Hepatocyte (in vitro differentiated cells): ENCODE results near the gene DCAF17. TPM values are rescaled to one million over a fixed set of nuclear protein-coding genes. Genes with fewer than 3 reads are reported as not detected.
A peak's percentile ranks its signal among the peaks of the same experiment; 100 is the strongest.

Source experiments
- DNase-seq: peaks from one replicate; pipeline ENCODE4 v3.0.0-alpha.2; 2016; ENCODE audit warnings: low spot score
- H2AFZ ChIP-seq: fragments of 200-600 bp; sonication (generic); 2 replicates; pipeline ENCODE4 v1.6.0; 2016; ENCODE audit warnings: antibody characterized with exemption, mild to moderate bottlenecking
- H3K27ac ChIP-seq: fragments of 200-600 bp; sonication (generic); 2 replicates; pipeline ENCODE4 v1.5.1; 2016; ENCODE audit warnings: mild to moderate bottlenecking
- H3K27me3 ChIP-seq: fragments of 200-600 bp; sonication (generic); 2 replicates; pipeline ENCODE4 v1.6.1; 2016
- H3K36me3 ChIP-seq: fragments of 200-600 bp; sonication (generic); replicated peaks from 2 replicates; pipeline ENCODE4 v1.5.1; 2016; ENCODE audit warnings: low read depth; ENCODE audit not compliant: insufficient read depth
- H3K4me1 ChIP-seq: fragments of 200-600 bp; sonication (generic); 2 replicates; pipeline ENCODE4 v1.5.1; 2016; ENCODE audit warnings: mild to moderate bottlenecking, moderate library complexity; ENCODE audit not compliant: insufficient read depth
- H3K4me2 ChIP-seq: fragments of 200-600 bp; sonication (generic); 2 replicates; pipeline ENCODE4 v1.6.0; 2016
- H3K4me3 ChIP-seq: fragments of 200-600 bp; sonication (generic); 2 replicates; pipeline ENCODE4 v1.5.1; 2016; ENCODE audit warnings: mild to moderate bottlenecking
- H3K79me2 ChIP-seq: fragments of 200-600 bp; sonication (generic); 2 replicates; pipeline ENCODE4 v1.6.0; 2017; ENCODE audit warnings: mild to moderate bottlenecking
- H3K9me2 ChIP-seq: fragments of 200-600 bp; sonication (generic); replicated peaks from 2 replicates; pipeline ENCODE4 v1.6.0; 2017; ENCODE audit warnings: mild to moderate bottlenecking; ENCODE audit not compliant: insufficient read depth
- H3K9me3 ChIP-seq: fragments of 200-600 bp; sonication (generic); 2 replicates; pipeline ENCODE4 v1.5.1; 2016; ENCODE audit warnings: low read depth, mild to moderate bottlenecking
- H4K20me1 ChIP-seq: fragments of 200-600 bp; sonication (generic); 2 replicates; pipeline ENCODE4 v1.6.0; 2016; ENCODE audit warnings: mild to moderate bottlenecking; ENCODE audit not compliant: insufficient read depth, poor library complexity, severe bottlenecking
- EZH2 ChIP-seq: fragments of 200-600 bp; sonication (generic); IDR thresholded peaks from 2 replicates; pipeline ENCODE4 v1.6.1; 2016; ENCODE audit warnings: antibody characterized with exemption, mild to moderate bottlenecking, borderline replicate concordance
- EZH2phosphoT487 ChIP-seq: fragments of 200-600 bp; sonication (generic); IDR thresholded peaks from one replicate; pipeline ENCODE4 v1.6.1; 2018; ENCODE audit warnings: antibody characterized with exemption, mild to moderate bottlenecking, low read depth, moderate library complexity; ENCODE audit not compliant: unreplicated experiment, severe bottlenecking
- WGBS: methylation state at CpG from one replicate; pipeline ENCODE4 v1.1.6; 2016; ENCODE audit warnings: low lambda C conversion rate; ENCODE audit errors: missing lambda C conversion rate; 5-methylcytosine and 5-hydroxymethylcytosine counted together
- polyA plus RNA-seq: library from polyadenylated mRNA; unstranded; fragments of >200 nt; fragmentation: Nextera tagmentation; extraction: Ambion mirVana; gene quantifications from 2 replicates; pipeline ENCODE4 v1.2.1, GENCODE V29; 2016
- total RNA-seq: library from RNA; depleted of rRNA; stranded (reverse); fragments of >200 nt; gene quantifications from 2 replicates; pipeline ENCODE4 v1.2.3, GENCODE V29; 2014
- TF ChIP-seq, protein P1 (sequence below): fragments of 200-600 bp; sonication (generic); IDR thresholded peaks from 2 replicates; pipeline ENCODE4 v1.5.1; 2016; ENCODE audit warnings: antibody characterized with exemption, mild to moderate bottlenecking; ENCODE audit not compliant: poor library complexity

DCAF17 gene
- total and polyA plus RNA-seq, 2 experiments from 2014 or later: 2.7 to 12.0 TPM

DNA sequence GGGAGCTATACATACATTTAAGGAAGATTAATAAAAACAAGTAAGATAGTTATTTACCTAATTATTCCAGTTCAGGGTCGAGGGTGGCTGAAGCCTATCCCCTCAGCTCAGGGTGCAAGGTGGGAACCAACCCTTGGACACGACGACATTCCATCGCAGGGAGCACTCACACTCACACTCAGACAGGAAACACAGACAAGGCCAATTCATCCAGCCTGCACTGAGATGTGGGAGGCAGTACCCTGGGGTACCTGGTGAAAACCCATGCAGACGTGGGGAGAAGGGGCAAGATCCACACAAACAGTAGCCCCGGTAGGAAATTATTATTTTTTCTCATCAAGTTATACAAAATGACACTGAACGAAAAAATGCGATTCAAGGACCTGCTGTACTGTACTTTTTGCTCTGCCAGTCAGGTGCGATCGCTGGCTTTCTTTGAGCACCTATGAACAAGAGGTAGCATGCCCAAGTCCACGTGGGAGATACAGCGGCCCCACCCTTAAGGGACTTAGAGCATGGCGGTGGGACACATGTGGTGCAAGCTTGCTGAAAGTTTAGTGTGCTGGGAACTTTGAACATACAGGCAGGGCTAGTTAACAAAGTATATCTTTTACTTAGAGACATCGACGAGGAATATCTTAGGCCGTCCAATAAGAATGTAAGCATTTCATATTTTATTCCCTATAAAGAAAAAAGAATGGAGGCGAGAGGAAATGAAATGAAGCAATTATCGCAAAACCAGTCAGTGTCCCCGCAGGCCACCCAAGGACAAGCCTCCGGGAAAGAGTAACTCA is 860 bp upstream of the DCAF17 start:
- Histone ChIP-seq H3K4me2 (peak overlapping the region; percentile 75), H2AFZ (peak overlapping the region; percentile 37), H4K20me1 (no peaks in the 10 kb centered on the region), H3K36me3 (no peaks in the 10 kb centered on the region), H3K4me1 (peaks cover 13% of the 10 kb centered on the region), H3K27ac (peak overlapping the region; percentile 69), H3K9me3 (no peaks in the 10 kb centered on the region), H3K27me3 (no peaks in the 10 kb centered on the region), H3K4me3 (peak overlapping the region; percentile 47), H3K9me2 (no peaks in the 10 kb centered on the region), H3K79me2 (peaks cover 76% of the 10 kb centered on the region)
- 23% methylated on average over 20 of the region's 20 CpGs for WGBS
- DNase-seq: peak; percentile 65
- TF ChIP-seq EZH2phosphoT487: no peak
- no peak for TF ChIP-seq EZH2
- TF ChIP-seq, protein P1, sequence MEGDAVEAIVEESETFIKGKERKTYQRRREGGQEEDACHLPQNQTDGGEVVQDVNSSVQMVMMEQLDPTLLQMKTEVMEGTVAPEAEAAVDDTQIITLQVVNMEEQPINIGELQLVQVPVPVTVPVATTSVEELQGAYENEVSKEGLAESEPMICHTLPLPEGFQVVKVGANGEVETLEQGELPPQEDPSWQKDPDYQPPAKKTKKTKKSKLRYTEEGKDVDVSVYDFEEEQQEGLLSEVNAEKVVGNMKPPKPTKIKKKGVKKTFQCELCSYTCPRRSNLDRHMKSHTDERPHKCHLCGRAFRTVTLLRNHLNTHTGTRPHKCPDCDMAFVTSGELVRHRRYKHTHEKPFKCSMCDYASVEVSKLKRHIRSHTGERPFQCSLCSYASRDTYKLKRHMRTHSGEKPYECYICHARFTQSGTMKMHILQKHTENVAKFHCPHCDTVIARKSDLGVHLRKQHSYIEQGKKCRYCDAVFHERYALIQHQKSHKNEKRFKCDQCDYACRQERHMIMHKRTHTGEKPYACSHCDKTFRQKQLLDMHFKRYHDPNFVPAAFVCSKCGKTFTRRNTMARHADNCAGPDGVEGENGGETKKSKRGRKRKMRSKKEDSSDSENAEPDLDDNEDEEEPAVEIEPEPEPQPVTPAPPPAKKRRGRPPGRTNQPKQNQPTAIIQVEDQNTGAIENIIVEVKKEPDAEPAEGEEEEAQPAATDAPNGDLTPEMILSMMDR: no peak

DNA sequence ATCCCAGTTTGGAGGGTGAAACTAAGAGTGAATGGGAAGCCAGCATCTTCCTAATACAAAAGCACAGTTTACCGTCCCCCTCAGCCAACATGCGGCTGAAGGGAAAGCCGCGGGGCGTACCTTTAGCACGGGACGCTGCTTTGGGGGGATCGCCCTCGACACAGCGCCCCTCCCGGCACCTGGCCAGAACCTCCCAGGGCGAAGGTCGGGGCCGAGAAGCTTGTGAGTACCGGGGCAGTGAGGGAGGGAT is 338 bp upstream of the DCAF17 start, which contains the start of gene METTL8:
Gene METTL8, minus strand, starts transcription at position 228 of the 250 bp plus-strand sequence. CDS start 41,805 bp downstream, outside the sequence.
- no peaks in the 10 kb centered on the region for H4K20me1 ChIP-seq
- no peaks in the 10 kb centered on the region for H3K9me3 ChIP-seq
- H3K4me1 ChIP-seq: peaks cover 13% of the 10 kb centered on the region
- no peaks in the 10 kb centered on the region for H3K36me3 ChIP-seq
- H3K27me3 ChIP-seq: no peaks in the 10 kb centered on the region
- H3K4me2 ChIP-seq: peak within 1 kb of the TSS; percentile 79
- peak within 1 kb of the TSS; percentile 68 for H3K4me3 ChIP-seq
- no peaks in the 10 kb centered on the region for H3K9me2 ChIP-seq
- no peak for TF ChIP-seq EZH2phosphoT487
- TF ChIP-seq, protein P1: peak; percentile 46
- no peak for DNase-seq
- peak within 1 kb of the TSS; percentile 93 for H2AFZ ChIP-seq
- H3K27ac ChIP-seq: peak within 1 kb of the TSS; percentile 98
- WGBS: 1% methylated on average over 15 of the region's 15 CpGs
- peaks cover 73% of the 10 kb centered on the region for H3K79me2 ChIP-seq

DNA sequence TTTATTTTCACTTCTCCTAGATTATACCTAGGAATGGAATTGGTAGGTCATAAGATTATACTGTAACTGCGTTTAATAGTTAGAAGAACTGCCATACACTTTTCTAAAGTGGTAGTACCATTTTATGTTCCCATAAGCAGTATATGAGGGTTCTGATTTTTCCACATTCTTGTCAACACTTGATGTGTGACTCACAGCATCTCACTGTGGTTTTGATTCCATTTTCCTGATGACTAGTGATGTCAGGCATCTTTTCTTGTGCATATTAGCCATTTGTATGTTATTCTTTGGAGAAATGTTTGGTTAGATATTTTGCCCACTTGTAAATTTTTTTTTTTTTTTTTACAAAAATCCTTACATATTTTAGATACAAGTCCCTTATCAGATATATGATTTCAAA is 2.3 kb downstream of the DCAF17 start:
- Histone ChIP-seq H3K4me3 (no peak overlapping the region), H2AFZ (no peak overlapping the region), H4K20me1 (no peaks in the 10 kb centered on the region), H3K4me2 (no peak overlapping the region), H3K36me3 (no peaks in the 10 kb centered on the region), H3K79me2 (peaks cover 47% of the 10 kb centered on the region), H3K9me2 (no peaks in the 10 kb centered on the region), H3K27ac (no peak overlapping the region), H3K9me3 (no peaks in the 10 kb centered on the region), H3K27me3 (no peaks in the 10 kb centered on the region), H3K4me1 (peaks cover 13% of the 10 kb centered on the region)
- WGBS: 100% methylated on average over 1 of the region's 1 CpG
- TF ChIP-seq EZH2 (no peak), EZH2phosphoT487 (no peak)
- TF ChIP-seq, protein P1: no peak
- DNase-seq: no peak

DNA sequence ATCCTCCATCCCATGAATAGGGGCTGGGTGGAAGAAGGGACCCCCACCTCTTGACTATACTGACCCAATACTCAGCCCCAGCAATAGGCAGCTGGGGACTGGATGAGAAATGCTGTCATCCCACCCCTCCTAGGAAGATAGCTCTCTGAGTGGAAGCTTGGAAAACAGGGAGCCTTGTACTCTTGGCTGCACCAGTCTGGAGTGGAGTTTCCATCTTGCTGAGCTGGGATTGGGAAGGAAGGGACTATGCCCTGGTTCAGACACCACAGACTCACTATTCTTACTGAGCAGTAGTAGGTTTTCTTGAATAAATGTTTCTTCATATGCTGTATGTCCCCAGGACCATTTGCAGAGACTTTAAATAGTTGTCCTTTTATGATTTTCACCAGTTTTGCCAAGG is 7.4 kb downstream of the DCAF17 start:
- no peak overlapping the region for H3K4me2 ChIP-seq
- no peak overlapping the region for H3K4me3 ChIP-seq
- H4K20me1 ChIP-seq: no peaks in the 10 kb centered on the region
- H3K27me3 ChIP-seq: no peaks in the 10 kb centered on the region
- no peaks in the 10 kb centered on the region for H3K36me3 ChIP-seq
- no peak overlapping the region for H3K27ac ChIP-seq
- H3K9me2 ChIP-seq: no peaks in the 10 kb centered on the region
- TF ChIP-seq EZH2phosphoT487 (no peak), EZH2 (no peak)
- TF ChIP-seq, protein P1: no peak
- no peaks in the 10 kb centered on the region for H3K9me3 ChIP-seq
- H3K79me2 ChIP-seq: peaks cover 17% of the 10 kb centered on the region
- no peaks in the 10 kb centered on the region for H3K4me1 ChIP-seq
- H2AFZ ChIP-seq: no peak overlapping the region
- no peak for DNase-seq
